Neural cell (in vitro differentiated cells): ENCODE results near the gene GALT. TPM values are rescaled to one million over a fixed set of nuclear protein-coding genes. Genes with fewer than 3 reads are reported as not detected.
A peak's percentile ranks its signal among the peaks of the same experiment; 100 is the strongest.

Experiments
- H2AFZ ChIP-seq: fragments of 200-600, 300-800 bp; sonication (generic), shearing (Covaris generic); 2 replicates; pipeline ENCODE4 v1.6.0; 2014; ENCODE audit warnings: low read depth, mild to moderate bottlenecking, antibody characterized with exemption, low read length, moderate library complexity
- H3F3A ChIP-seq: fragments of 200-600 bp; shearing (Covaris generic); 2 replicates; pipeline ENCODE4 v1.6.1; 2016; ENCODE audit warnings: mild to moderate bottlenecking, moderate library complexity, mixed read lengths, antibody characterized with exemption, low read length; ENCODE audit not compliant: insufficient read depth, poor library complexity, severe bottlenecking
- H3K27ac ChIP-seq: fragments of 200-600, 300-800 bp; sonication (generic), shearing (Covaris generic); 2 replicates; pipeline ENCODE4 v1.5.1; 2014; ENCODE audit warnings: mild to moderate bottlenecking, low read length, moderate library complexity
- H3K27me3 ChIP-seq: fragments of 300-800, 200-600 bp; sonication (generic), shearing (Covaris generic); 2 replicates; pipeline ENCODE4 v1.6.0; 2014; ENCODE audit warnings: mild to moderate bottlenecking, low read depth, low read length, moderate library complexity; ENCODE audit not compliant: insufficient read depth
- H3K36me3 ChIP-seq: fragments of 300-800, 200-600 bp; sonication (generic), shearing (Covaris generic); 2 replicates; pipeline ENCODE4 v1.5.1; 2014; ENCODE audit warnings: mild to moderate bottlenecking, antibody characterized with exemption, low read length, moderate library complexity; ENCODE audit not compliant: insufficient read depth
- H3K4me2 ChIP-seq: fragments of 300-800, 200-600 bp; sonication (generic), shearing (Covaris generic); 2 replicates; pipeline ENCODE4 v1.6.0; 2014; ENCODE audit warnings: mild to moderate bottlenecking, low read length
- H3K4me3 ChIP-seq: fragments of 300-800, 200-600 bp; sonication (generic), shearing (Covaris generic); 2 replicates; pipeline ENCODE4 v1.5.1; 2014; ENCODE audit warnings: mild to moderate bottlenecking, low read length, moderate library complexity
- H3K79me2 ChIP-seq: fragments of 200-600 bp; shearing (Covaris generic); replicated peaks from 2 replicates; pipeline ENCODE4 v1.6.0; 2014; ENCODE audit warnings: mild to moderate bottlenecking, low read length, moderate library complexity; ENCODE audit not compliant: insufficient read depth
- H3K9ac ChIP-seq: fragments of 300-800, 200-600 bp; sonication (generic), shearing (Covaris generic); 2 replicates; pipeline ENCODE4 v1.6.1; 2016; ENCODE audit warnings: mild to moderate bottlenecking, low read length, mixed read lengths
- H3K9me2 ChIP-seq: fragments of 200-600 bp; shearing (Covaris generic); 2 replicates; pipeline ENCODE4 v1.6.1; 2016; ENCODE audit warnings: mild to moderate bottlenecking, low read length, mixed read lengths; ENCODE audit not compliant: insufficient read depth
- H3K9me3 ChIP-seq: fragments of 200-600, 300-800 bp; sonication (generic), shearing (Covaris generic); 2 replicates; pipeline ENCODE4 v1.6.1; 2016; ENCODE audit warnings: mild to moderate bottlenecking, mixed run types, low read length, moderate library complexity, mixed read lengths
- H4K20me1 ChIP-seq: fragments of 200-600 bp; shearing (Covaris generic); 2 replicates; pipeline ENCODE4 v1.6.1; 2016; ENCODE audit warnings: mild to moderate bottlenecking, mixed run types; ENCODE audit not compliant: insufficient read depth
- CTCF ChIP-seq: fragments of 450-650 bp; IDR thresholded peaks from 2 replicates; pipeline ENCODE4 v1.5.1; 2014; ENCODE audit warnings: antibody characterized with exemption, mild to moderate bottlenecking, moderate library complexity; ENCODE audit not compliant: poor library complexity, severe bottlenecking
- EP300 ChIP-seq: fragments of 450-650 bp; conservative IDR thresholded peaks from 2 replicates; pipeline ENCODE4 v1.6.1; 2014; ENCODE audit warnings: antibody characterized with exemption, mild to moderate bottlenecking, moderate library complexity; ENCODE audit not compliant: poor library complexity, severe bottlenecking
- EZH2 ChIP-seq: fragments of 200-600, 300-800 bp; shearing (Covaris generic), sonication (generic); IDR thresholded peaks from 2 replicates; pipeline ENCODE4 v1.6.1; 2014; ENCODE audit warnings: antibody characterized with exemption, low read length, borderline replicate concordance, mild to moderate bottlenecking; ENCODE audit not compliant: insufficient read depth, poor library complexity, severe bottlenecking
- MXI1 ChIP-seq: fragments of 450-650 bp; conservative IDR thresholded peaks from 2 replicates; pipeline ENCODE4 v1.6.1; 2014; ENCODE audit warnings: antibody characterized with exemption, mild to moderate bottlenecking; ENCODE audit not compliant: poor library complexity, severe bottlenecking
- POLR2AphosphoS5 ChIP-seq: IDR thresholded peaks from 2 replicates; pipeline ENCODE4 v1.6.1; 2012
- RAD21 ChIP-seq: fragments of 450-650 bp; conservative IDR thresholded peaks from 2 replicates; pipeline ENCODE4 v1.6.1; 2014; ENCODE audit warnings: antibody characterized with exemption, mild to moderate bottlenecking, moderate library complexity
- REST ChIP-seq: IDR thresholded peaks from 2 replicates; pipeline ENCODE4 v1.6.1; 2012; ENCODE audit warnings: borderline replicate concordance
- SMC3 ChIP-seq: fragments of 450-650 bp; conservative IDR thresholded peaks from 2 replicates; pipeline ENCODE4 v1.6.1; 2014; ENCODE audit warnings: antibody characterized with exemption, mild to moderate bottlenecking, moderate library complexity; ENCODE audit not compliant: poor library complexity
- TAF1 ChIP-seq: IDR thresholded peaks from 2 replicates; pipeline ENCODE4 v1.6.1; 2012; ENCODE audit warnings: low read depth
- polyA plus RNA-seq: library from polyadenylated mRNA; depleted of rRNA; stranded (reverse); fragments of >200 nt; gene quantifications from 2 replicates; pipeline ENCODE4 v1.2.3, GENCODE V29; 2014

GALT gene
- polyA plus RNA-seq, 1 donor from 2014 or later, result 116 TPM

GRCh38 chr9:34611811-34612787 lies 34.4 kb upstream of the GALT start, which contains the start of gene RPP25L:
Gene RPP25L, minus strand, starts transcription at chr9:34612097. Its CDS starts 801 bp downstream, at chr9:34611296.
- no peaks in the 10 kb centered on the region for H3F3A ChIP-seq
- H3K79me2 ChIP-seq, result no peaks in the 10 kb centered on the region
- H3K27ac ChIP-seq, result peak within 1 kb of the TSS; percentile 71

GRCh38 chr9:34612788-34613390 lies 33.6 kb upstream of the GALT start:
- Histone ChIP-seq H3K4me2 (peak overlapping the region; percentile 61), H3F3A (no peaks in the 10 kb centered on the region), H3K9me2 (no peaks in the 10 kb centered on the region), H3K36me3 (no peaks in the 10 kb centered on the region), H3K79me2 (no peaks in the 10 kb centered on the region), H3K27me3 (no peaks in the 10 kb centered on the region), H3K9me3 (no peaks in the 10 kb centered on the region), H3K9ac (peak overlapping the region; percentile 85), H2AFZ (no peak overlapping the region), H4K20me1 (no peaks in the 10 kb centered on the region), H3K27ac (peak overlapping the region; percentile 71), H3K4me3 (peak overlapping the region; percentile 86)
- TF ChIP-seq MXI1 (no peak), SMC3 (peak; percentile 81), RAD21 (peak; percentile 65), CTCF (peak; percentile 87), EZH2 (no peak)

More at GRCh38 chr9:34611811-34612787, 34.4 kb upstream of the GALT start, which contains the start of gene RPP25L:
- H3K27me3 ChIP-seq, result no peaks in the 10 kb centered on the region
- H2AFZ ChIP-seq, result peak within 1 kb of the TSS; percentile 88
- H3K9ac ChIP-seq, result peak within 1 kb of the TSS; percentile 85
- TF ChIP-seq POLR2AphosphoS5 (peak; percentile 92), TAF1 (peak; percentile 73), EP300 (no peak), MXI1 (peak; percentile 62), REST (peak; percentile 78)
- no peaks in the 10 kb centered on the region for H3K9me3 ChIP-seq
- no peaks in the 10 kb centered on the region for H3K36me3 ChIP-seq
- H3K9me2 ChIP-seq, result no peaks in the 10 kb centered on the region
- H3K4me3 ChIP-seq, result peak within 1 kb of the TSS; percentile 86
- H4K20me1 ChIP-seq, result no peaks in the 10 kb centered on the region
- peak within 1 kb of the TSS; percentile 69 for H3K4me2 ChIP-seq
